ENCODE data around the gene EMID1.
A peak's percentile ranks its signal among the peaks of the same experiment; 100 is the strongest.
"Not testable (repeated sequence)": the region's sequence is repeated elsewhere in the genome, so short reads cannot be mapped to it uniquely, and the experiment has no call there.

EMID1 gene

DNA sequence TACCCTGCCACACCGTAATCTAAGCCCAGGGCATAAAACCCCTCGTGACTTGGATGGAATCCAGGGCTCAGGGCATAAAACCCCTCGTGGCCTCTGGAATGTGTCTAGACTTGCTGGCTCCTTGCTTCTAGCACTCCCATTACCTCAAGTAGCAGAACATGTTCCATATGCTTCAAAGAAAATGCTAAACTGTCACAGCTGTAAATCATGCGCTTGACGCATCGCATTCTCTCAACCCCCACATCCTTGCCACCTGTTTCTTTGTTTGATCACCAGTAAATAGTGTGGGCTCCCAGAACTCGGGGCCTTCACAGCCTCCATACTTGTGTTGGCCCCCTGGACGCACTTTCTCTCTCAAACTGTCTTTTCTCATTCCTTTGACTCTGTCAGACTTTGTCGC is 34.8 kb downstream of the EMID1 start:
- H3K9me3 ChIP-seq (ENCODE audit: control insufficient read depth, insufficient read depth, low read depth, low read length); H3K27ac ChIP-seq (ENCODE audit: extremely low read depth, low read depth, low read length); H3K4me3 ChIP-seq (ENCODE audit: low read depth, low read length); POLR2A ChIA-PET; H3K36me3 ChIP-seq (ENCODE audit: control insufficient read depth in 2 of 2, insufficient read depth in 1 of 2, low read length in 2 of 2); H3K4me1 ChIP-seq (ENCODE audit: control insufficient read depth, insufficient read depth, low read length): not testable (repeated sequence)
- TF ChIP-seq SCRT2 (tag by site-specific recombination; IDR thresholded peaks at IDR 0.05), result 0 out of 2 replicates have a peak, but pooled peaks have one; percentile 16
- CTCF ChIA-PET, result interaction anchor here (0.6 to 1.3 kb wide), 3 partner anchors 10 to 38 kb away, joined by 3 to 6 read pairs (median 3); no protein-coding TSS in a partner anchor

- Histone ChIP-seq H3K4me3 (ENCODE audit: low read depth, low read length) (no peak overlapping the region), H3K4me1 (ENCODE audit: control insufficient read depth, insufficient read depth, low read length) (no peaks in the 10 kb centered on the region), H3K27ac (ENCODE audit: extremely low read depth, low read depth, low read length) (no peak overlapping the region), H3K9me3 (ENCODE audit: control insufficient read depth, insufficient read depth, low read depth, low read length) (peaks cover 2% of the 10 kb centered on the region; the same call in 1 of the 2 replicates), H3K36me3 (ENCODE audit: control insufficient read depth in 2 of 2, insufficient read depth in 1 of 2, low read length in 2 of 2) (peaks cover 0 to 7% of the 10 kb centered on the region in 2 experiments; a peak in 1 of 3 replicates)
- ChIA-PET CTCF (interaction anchor here (1.5 to 3.0 kb wide), 4 partner anchors 8 to 39 kb away, joined by 5 to 44 read pairs (median 20); partner anchors contain the start of gene EMID1), POLR2A (no interaction called here)
- TF ChIP-seq PRDM4 (tag by site-specific recombination; IDR thresholded peaks at IDR 0.05) (peak; percentile 97), PRDM1 (tag by site-specific recombination; IDR thresholded peaks at IDR 0.05) (no peak), ZNF404 (tag by site-specific recombination; IDR thresholded peaks at IDR 0.05) (no peak)
These were observed 38.3 kb downstream of the EMID1 start for GRCh38 chr22:29243874-29244446.

GRCh38 chr22:29244785-29245625 is 39.3 kb downstream of the EMID1 start:
- POLR2A ChIA-PET, result interaction anchor here (1.0 to 1.3 kb wide), 2 partner anchors 24 to 77 kb away, joined by 3 to 4 read pairs; no protein-coding TSS in a partner anchor
- CTCF ChIA-PET, result interaction anchor here (0.6 to 3.0 kb wide), 46 partner anchors 9 to 1225 kb away, joined by 3 to 44 read pairs (median 4); partner anchors contain the start of gene EMID1
- Histone ChIP-seq H3K9me3 (ENCODE audit: control insufficient read depth, insufficient read depth, low read depth, low read length) (peaks cover 2% of the 10 kb centered on the region; the same call in 1 of the 2 replicates), H3K27ac (ENCODE audit: extremely low read depth, low read depth, low read length) (no peak overlapping the region), H3K4me1 (ENCODE audit: control insufficient read depth, insufficient read depth, low read length) (no peaks in the 10 kb centered on the region), H3K36me3 (ENCODE audit: control insufficient read depth in 2 of 2, insufficient read depth in 1 of 2, low read length in 2 of 2) (peaks cover 0 to 7% of the 10 kb centered on the region in 2 experiments; a peak in 1 of 3 replicates), H3K4me3 (ENCODE audit: low read depth, low read length) (no peak overlapping the region)
- no peak; the same call in 1 of the 2 replicates for TF ChIP-seq GLIS1 (tag by site-specific recombination; IDR thresholded peaks at IDR 0.05)
- TF ChIP-seq, protein P1, sequence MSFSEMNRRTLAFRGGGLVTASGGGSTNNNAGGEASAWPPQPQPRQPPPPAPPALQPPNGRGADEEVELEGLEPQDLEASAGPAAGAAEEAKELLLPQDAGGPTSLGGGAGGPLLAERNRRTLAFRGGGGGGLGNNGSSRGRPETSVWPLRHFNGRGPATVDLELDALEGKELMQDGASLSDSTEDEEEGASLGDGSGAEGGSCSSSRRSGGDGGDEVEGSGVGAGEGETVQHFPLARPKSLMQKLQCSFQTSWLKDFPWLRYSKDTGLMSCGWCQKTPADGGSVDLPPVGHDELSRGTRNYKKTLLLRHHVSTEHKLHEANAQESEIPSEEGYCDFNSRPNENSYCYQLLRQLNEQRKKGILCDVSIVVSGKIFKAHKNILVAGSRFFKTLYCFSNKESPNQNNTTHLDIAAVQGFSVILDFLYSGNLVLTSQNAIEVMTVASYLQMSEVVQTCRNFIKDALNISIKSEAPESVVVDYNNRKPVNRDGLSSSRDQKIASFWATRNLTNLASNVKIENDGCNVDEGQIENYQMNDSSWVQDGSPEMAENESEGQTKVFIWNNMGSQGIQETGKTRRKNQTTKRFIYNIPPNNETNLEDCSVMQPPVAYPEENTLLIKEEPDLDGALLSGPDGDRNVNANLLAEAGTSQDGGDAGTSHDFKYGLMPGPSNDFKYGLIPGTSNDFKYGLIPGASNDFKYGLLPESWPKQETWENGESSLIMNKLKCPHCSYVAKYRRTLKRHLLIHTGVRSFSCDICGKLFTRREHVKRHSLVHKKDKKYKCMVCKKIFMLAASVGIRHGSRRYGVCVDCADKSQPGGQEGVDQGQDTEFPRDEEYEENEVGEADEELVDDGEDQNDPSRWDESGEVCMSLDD (tag by site-specific recombination; IDR thresholded peaks at IDR 0.05), result no peak
- TF ChIP-seq SCRT2 (tag by site-specific recombination; IDR thresholded peaks at IDR 0.05), result peak; percentile 82
- TF ChIP-seq SCRT1 (tag by site-specific recombination; IDR thresholded peaks at IDR 0.05; ENCODE audit: borderline replicate concordance), result peak; percentile 74; the same call in 1 of the 2 replicates
- TF ChIP-seq IKZF3 (tag by site-specific recombination; IDR thresholded peaks at IDR 0.05), result no peak
- TF ChIP-seq ZNF133 (tag by site-specific recombination; IDR thresholded peaks at IDR 0.05), result no peak
- no peak for TF ChIP-seq HIC1 (tag by site-specific recombination; IDR thresholded peaks at IDR 0.05)
- TF ChIP-seq ZXDB (tag by site-specific recombination; IDR thresholded peaks at IDR 0.05), result no peak
- TF ChIP-seq ZNF704 (tag by site-specific recombination; IDR thresholded peaks at IDR 0.05), result no peak
- peak; percentile 61; the same call in 1 of the 2 replicates for TF ChIP-seq PRDM10 (tag by site-specific recombination; IDR thresholded peaks at IDR 0.05)
- TF ChIP-seq ZBTB17 (tag by site-specific recombination; IDR thresholded peaks at IDR 0.05), result no peak
